ENCODE results near the gene ALDH1L1.

GRCh38 chr3:126114443-126115386, 65.7 kb downstream of the ALDH1L1 start:
- TF ChIP-seq CTCF (IDR thresholded peaks at IDR 0.05) (no peak), POLR2AphosphoS5 (IDR thresholded peaks at IDR 0.05) (no peak)
